DOHH2 (cell line): ENCODE results near the gene FAM200C.

ENCODE experiments used
- H3F3A ChIP-seq: fragments of 200-600 bp; sonication (generic), shearing (Covaris generic); 2 replicates; pipeline ENCODE4 v1.6.0; 2016; ENCODE audit warnings: antibody characterized with exemption, mild to moderate bottlenecking; ENCODE audit not compliant: control insufficient read depth, insufficient read depth
- H3K27ac ChIP-seq: fragments of 200-600 bp; sonication (generic); 2 replicates; pipeline ENCODE4 v1.5.1; 2014; ENCODE audit warnings: low read depth, mild to moderate bottlenecking, low read length, moderate library complexity
- H3K27me3 ChIP-seq: fragments of 200-600 bp; sonication (generic); 2 replicates; pipeline ENCODE4 v1.6.1; 2014; ENCODE audit warnings: mild to moderate bottlenecking, low read length, mixed read lengths; ENCODE audit not compliant: control insufficient read depth
- H3K36me3 ChIP-seq: fragments of 200-600 bp; sonication (generic); 2 replicates; pipeline ENCODE4 v1.6.1; 2014; ENCODE audit warnings: mild to moderate bottlenecking, low read length, moderate library complexity, mixed read lengths; ENCODE audit not compliant: control insufficient read depth
- H3K4me1 ChIP-seq: fragments of 200-600 bp; sonication (generic); 2 replicates; pipeline ENCODE4 v1.6.1; 2014; ENCODE audit warnings: mild to moderate bottlenecking, low read length, mixed read lengths; ENCODE audit not compliant: control insufficient read depth
- H3K4me2 ChIP-seq: fragments of 200-600 bp; sonication (generic); 2 replicates; pipeline ENCODE4 v1.6.0; 2014; ENCODE audit warnings: mild to moderate bottlenecking, low read length, moderate library complexity
- H3K4me3 ChIP-seq: fragments of 200-600 bp; sonication (generic); 2 replicates; pipeline ENCODE4 v1.5.1; 2014; ENCODE audit warnings: mild to moderate bottlenecking, low read length, mixed read lengths
- H3K79me2 ChIP-seq: fragments of 200-600 bp; sonication (generic); 2 replicates; pipeline ENCODE4 v1.6.1; 2014; ENCODE audit warnings: mild to moderate bottlenecking, low read length, mixed read lengths; ENCODE audit not compliant: control insufficient read depth
- H3K9me2 ChIP-seq: fragments of 200-600 bp; sonication (generic); replicated peaks from 2 replicates; pipeline ENCODE4 v1.6.1; 2014; ENCODE audit warnings: mild to moderate bottlenecking, low read length, mixed read lengths; ENCODE audit not compliant: control insufficient read depth
- H3K9me3 ChIP-seq: fragments of 200-600 bp; sonication (generic); 2 replicates; pipeline ENCODE4 v1.6.1; 2014; ENCODE audit warnings: antibody characterized with exemption, low read length, mixed read lengths; ENCODE audit not compliant: control insufficient read depth, insufficient read depth
- H4K20me1 ChIP-seq: fragments of 200-600 bp; sonication (generic); 2 replicates; pipeline ENCODE4 v1.6.0; 2014; ENCODE audit warnings: low read depth, mild to moderate bottlenecking, antibody characterized with exemption, low read length, moderate library complexity; ENCODE audit not compliant: control insufficient read depth, insufficient read depth
- EZH2phosphoT487 ChIP-seq: fragments of 200-600 bp; sonication (generic); IDR thresholded peaks from 2 replicates; pipeline ENCODE4 v1.6.1; 2017; ENCODE audit warnings: borderline replicate concordance, mild to moderate bottlenecking, antibody characterized with exemption, low read length, moderate library complexity, mixed read lengths
- TF ChIP-seq, protein P1 (sequence below): fragments of 200-600 bp; sonication (generic); IDR thresholded peaks from one replicate; pipeline ENCODE4 v1.5.1; 2014; ENCODE audit warnings: antibody characterized with exemption, mild to moderate bottlenecking, low read depth, low read length; ENCODE audit not compliant: poor library complexity, severe bottlenecking

Gene FAM200C

DNA sequence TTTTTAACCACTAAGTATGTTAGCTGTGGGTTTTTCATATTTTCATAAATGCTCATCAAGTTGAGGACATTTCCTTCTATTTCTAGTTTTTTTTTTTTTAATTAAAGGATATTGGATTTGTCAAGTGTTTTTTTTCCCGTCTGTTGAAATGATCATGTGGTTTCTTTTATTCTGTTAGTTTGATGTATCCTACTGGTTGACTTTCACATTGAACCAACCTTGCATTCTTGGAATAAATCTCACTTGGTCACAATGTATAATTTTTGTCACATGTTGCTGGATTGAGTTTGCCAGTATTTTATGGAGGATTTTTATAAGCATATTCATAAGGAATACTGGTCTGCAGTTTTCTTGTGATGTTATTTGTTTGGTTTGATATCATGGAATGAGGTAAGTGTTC, 12.4 kb downstream of the FAM200C start:
- H3K27ac ChIP-seq = no peak overlapping the region
- TF ChIP-seq, protein P1, sequence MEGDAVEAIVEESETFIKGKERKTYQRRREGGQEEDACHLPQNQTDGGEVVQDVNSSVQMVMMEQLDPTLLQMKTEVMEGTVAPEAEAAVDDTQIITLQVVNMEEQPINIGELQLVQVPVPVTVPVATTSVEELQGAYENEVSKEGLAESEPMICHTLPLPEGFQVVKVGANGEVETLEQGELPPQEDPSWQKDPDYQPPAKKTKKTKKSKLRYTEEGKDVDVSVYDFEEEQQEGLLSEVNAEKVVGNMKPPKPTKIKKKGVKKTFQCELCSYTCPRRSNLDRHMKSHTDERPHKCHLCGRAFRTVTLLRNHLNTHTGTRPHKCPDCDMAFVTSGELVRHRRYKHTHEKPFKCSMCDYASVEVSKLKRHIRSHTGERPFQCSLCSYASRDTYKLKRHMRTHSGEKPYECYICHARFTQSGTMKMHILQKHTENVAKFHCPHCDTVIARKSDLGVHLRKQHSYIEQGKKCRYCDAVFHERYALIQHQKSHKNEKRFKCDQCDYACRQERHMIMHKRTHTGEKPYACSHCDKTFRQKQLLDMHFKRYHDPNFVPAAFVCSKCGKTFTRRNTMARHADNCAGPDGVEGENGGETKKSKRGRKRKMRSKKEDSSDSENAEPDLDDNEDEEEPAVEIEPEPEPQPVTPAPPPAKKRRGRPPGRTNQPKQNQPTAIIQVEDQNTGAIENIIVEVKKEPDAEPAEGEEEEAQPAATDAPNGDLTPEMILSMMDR = no peak
- no peak for TF ChIP-seq EZH2phosphoT487

DNA sequence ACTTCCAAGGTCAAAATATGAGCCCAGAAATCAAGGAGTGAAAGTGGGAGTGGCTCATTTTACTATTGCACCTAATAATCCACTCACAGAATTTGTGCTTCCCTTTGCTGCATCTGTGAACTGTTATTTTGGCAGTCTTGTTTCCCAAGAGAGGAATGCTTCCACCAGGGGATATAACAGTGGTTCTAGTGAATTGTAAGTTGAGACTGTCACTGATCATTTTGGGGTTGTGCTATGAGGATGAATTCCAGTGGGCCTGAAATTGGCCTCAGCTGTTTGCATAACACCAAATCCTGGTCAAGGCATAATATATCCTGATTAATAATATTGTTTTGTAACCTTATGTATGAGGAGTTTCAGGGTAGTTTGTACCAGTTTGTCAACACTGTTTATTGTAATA, 14.4 kb downstream of the FAM200C start:
- Histone ChIP-seq H3F3A (peaks cover 6% of the 10 kb centered on the region), H3K4me2 (no peak overlapping the region), H3K27me3 (no peaks in the 10 kb centered on the region), H3K27ac (no peak overlapping the region), H3K4me3 (no peak overlapping the region), H3K36me3 (no peaks in the 10 kb centered on the region; the same call in 1 of the 2 replicates), H3K9me3 (peaks cover 13% of the 10 kb centered on the region; the same call in 1 of the 2 replicates), H3K4me1 (peaks cover 37% of the 10 kb centered on the region), H4K20me1 (no peaks in the 10 kb centered on the region), H3K9me2 (no peaks in the 10 kb centered on the region), H3K79me2 (no peaks in the 10 kb centered on the region)
- TF ChIP-seq, protein P1 = no peak
- no peak for TF ChIP-seq EZH2phosphoT487

More for the DNA sequence above, 12.4 kb downstream of the FAM200C start:
- H3K79me2 ChIP-seq = no peaks in the 10 kb centered on the region
- no peak overlapping the region for H3K4me3 ChIP-seq
- H3K4me2 ChIP-seq = no peak overlapping the region
- H4K20me1 ChIP-seq = no peaks in the 10 kb centered on the region
- H3F3A ChIP-seq = peaks cover 12% of the 10 kb centered on the region
- peaks cover 13% of the 10 kb centered on the region; the same call in 1 of the 2 replicates for H3K9me3 ChIP-seq
- peaks cover 25% of the 10 kb centered on the region for H3K4me1 ChIP-seq
- no peaks in the 10 kb centered on the region for H3K9me2 ChIP-seq
- no peaks in the 10 kb centered on the region; the same call in 1 of the 2 replicates for H3K36me3 ChIP-seq
- no peaks in the 10 kb centered on the region for H3K27me3 ChIP-seq

DNA sequence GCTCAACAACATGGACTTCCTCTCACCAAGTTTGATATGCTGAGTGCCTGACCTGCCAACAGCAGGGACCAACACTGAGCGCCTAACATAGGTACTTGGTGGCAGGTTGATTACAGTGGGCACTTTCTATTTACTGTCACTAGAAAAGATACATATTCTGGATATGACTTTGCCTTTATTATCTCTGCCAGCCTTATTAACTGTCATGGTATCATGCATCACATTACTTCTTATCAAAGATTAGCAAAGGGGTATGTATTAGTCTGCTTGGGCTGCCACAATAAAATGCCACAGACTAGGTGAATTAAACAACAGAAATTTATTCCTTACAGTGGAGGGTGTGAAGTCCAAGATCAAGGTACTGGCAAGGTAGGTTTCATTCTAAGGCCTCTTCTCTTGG, 15.2 kb downstream of the FAM200C start:
- Histone ChIP-seq H4K20me1 (no peaks in the 10 kb centered on the region), H3K9me3 (peaks cover 13% of the 10 kb centered on the region; the same call in 1 of the 2 replicates), H3K4me1 (peaks cover 44% of the 10 kb centered on the region), H3K4me2 (no peak overlapping the region), H3K4me3 (no peak overlapping the region), H3K27ac (no peak overlapping the region), H3K9me2 (no peaks in the 10 kb centered on the region), H3K36me3 (no peaks in the 10 kb centered on the region; the same call in 1 of the 2 replicates), H3K27me3 (no peaks in the 10 kb centered on the region), H3K79me2 (no peaks in the 10 kb centered on the region), H3F3A (peaks cover 6% of the 10 kb centered on the region)
- no peak for TF ChIP-seq EZH2phosphoT487
- TF ChIP-seq, protein P1 = no peak
